CD4-positive, CD25-positive, alpha-beta regulatory T cell (primary cell): ENCODE results near the gene SSPN. TPM values are rescaled to one million over a fixed set of nuclear protein-coding genes. Genes with fewer than 3 reads are reported as not detected.

Experiments
- ATAC-seq, 2 donors: fragments of 150-1000 bp; cut with Tn5 transposase; one replicate each; pipeline ENCODE4 v1.10.0; 2021; ENCODE audit warnings: low read depth in 2 of 2, moderate number of reproducible peaks in 2 of 2, moderate library complexity in 1 of 2
- DNase-seq, 3 donors: peaks; one replicate each; pipeline versions ENCODE4 v3.0.0 to v3.0.0-alpha.2; 2012 to 2022; ENCODE audit warnings: mixed read lengths in 1 of 3
- H3K27ac ChIP-seq: one replicate; pipeline ENCODE4 v1.7.0; 2013; ENCODE audit warnings: mild to moderate bottlenecking, low read length; ENCODE audit not compliant: insufficient read depth, poor library complexity, severe bottlenecking
- H3K27me3 ChIP-seq: one replicate; pipeline ENCODE4 v1.7.0; 2013; ENCODE audit warnings: low read length; ENCODE audit not compliant: control insufficient read depth, insufficient read depth
- H3K36me3 ChIP-seq: one replicate; pipeline ENCODE4 v1.7.0; 2013; ENCODE audit warnings: mild to moderate bottlenecking, low read length, moderate library complexity; ENCODE audit not compliant: control insufficient read depth, insufficient read depth
- H3K4me1 ChIP-seq: 2 replicates; pipeline ENCODE4 v1.7.0; 2013; ENCODE audit warnings: mild to moderate bottlenecking, low read length; ENCODE audit not compliant: insufficient read depth, control insufficient read depth, poor library complexity, severe bottlenecking
- H3K4me3 ChIP-seq: one replicate; pipeline ENCODE4 v1.7.0; 2013; ENCODE audit warnings: low read depth, mild to moderate bottlenecking, low read length, moderate library complexity
- H3K9me3 ChIP-seq, 2 experiments: 1 replicate in 1 of 2; 2 replicates in 1 of 2; pipeline ENCODE4 v1.7.0; 2013; ENCODE audit warnings: low read length in 2 of 2, mild to moderate bottlenecking in 1 of 2, moderate library complexity in 1 of 2; ENCODE audit not compliant: control insufficient read depth in 2 of 2
- H3K27ac Mint-ChIP-seq, 3 donors: one replicate each; pipeline ENCODE4 v1.8.0; 2020 to 2022; ENCODE audit warnings: mild to moderate bottlenecking in 3 of 3, mixed read lengths in 3 of 3, moderate library complexity in 2 of 3
- H3K27me3 Mint-ChIP-seq: one replicate; pipeline ENCODE4 v1.8.0; 2022; ENCODE audit warnings: mild to moderate bottlenecking, mixed read lengths
- H3K36me3 Mint-ChIP-seq: one replicate; pipeline ENCODE4 v1.8.0; 2020; ENCODE audit warnings: mixed read lengths
- H3K4me1 Mint-ChIP-seq, 4 donors: one replicate each; pipeline ENCODE4 v1.8.0; 2020 to 2022; ENCODE audit warnings: mixed read lengths in 4 of 4, mild to moderate bottlenecking in 1 of 4
- H3K4me3 Mint-ChIP-seq, 4 donors: one replicate each; pipeline ENCODE4 v1.8.0; 2020 to 2022; ENCODE audit warnings: mild to moderate bottlenecking in 4 of 4, mixed read lengths in 4 of 4, moderate library complexity in 3 of 4
- H3K9me3 Mint-ChIP-seq, 7 donors: one replicate each; pipeline ENCODE4 v1.8.0; 2020 to 2022; ENCODE audit warnings: mixed read lengths in 7 of 7, mild to moderate bottlenecking in 3 of 7, moderate library complexity in 2 of 7
- polyA plus RNA-seq, 4 donors: library from polyadenylated mRNA; unstranded; fragments of 300-500 nt; fragmentation: Illumina TruSeq; gene quantifications; one replicate each; pipeline ENCODE4 v1.2.3, GENCODE V29; 2021
- total RNA-seq: library from RNA; stranded (reverse); gene quantifications from one replicate; pipeline ENCODE4 v1.2.3, GENCODE V29; 2022

The SSPN gene
- total and polyA plus RNA-seq, 5 donors from 2014 or later = not detected

GRCh38 chr12:26176725-26177124 is 18.6 kb upstream of the SSPN start:
- Histone ChIP-seq H3K9me3 (no peaks in the 10 kb centered on the region), H3K36me3 (no peaks in the 10 kb centered on the region), H3K4me3 (no peak overlapping the region), H3K4me1 (no peaks in the 10 kb centered on the region), H3K27me3 (peaks cover 14% of the 10 kb centered on the region), H3K27ac (no peak overlapping the region)
- peaks cover 30% of the 10 kb centered on the region for H3K27me3 Mint-ChIP-seq
- no peak overlapping the region for H3K4me3 Mint-ChIP-seq
- H3K4me1 Mint-ChIP-seq = no peaks in the 10 kb centered on the region
- no peak for ATAC-seq
- H3K27ac Mint-ChIP-seq = no peak overlapping the region
- no peaks in the 10 kb centered on the region for H3K36me3 Mint-ChIP-seq
- no peak for DNase-seq
- peaks cover 0 to 6% (median 0%) of the 10 kb centered on the region in 7 donors for H3K9me3 Mint-ChIP-seq

- ATAC-seq (no peak), DNase-seq (no peak)
- Histone ChIP-seq H3K27ac (no peak overlapping the region), H3K27me3 (peaks cover 14% of the 10 kb centered on the region), H3K4me1 (no peaks in the 10 kb centered on the region), H3K36me3 (no peaks in the 10 kb centered on the region), H3K4me3 (no peak overlapping the region), H3K9me3 (no peaks in the 10 kb centered on the region)
- Mint-ChIP-seq H3K4me1 (no peaks in the 10 kb centered on the region), H3K27me3 (peaks cover 31% of the 10 kb centered on the region), H3K4me3 (no peak overlapping the region), H3K9me3 (peaks cover 0 to 6% (median 0%) of the 10 kb centered on the region in 7 donors), H3K36me3 (no peaks in the 10 kb centered on the region), H3K27ac (no peak overlapping the region)
Measured at GRCh38 chr12:26177283-26177682, 18.1 kb upstream of the SSPN start.

- Histone ChIP-seq H3K36me3 (no peaks in the 10 kb centered on the region), H3K4me1 (no peaks in the 10 kb centered on the region), H3K4me3 (no peak overlapping the region), H3K9me3 (no peaks in the 10 kb centered on the region), H3K27ac (no peak overlapping the region), H3K27me3 (peaks cover 7% of the 10 kb centered on the region)
- DNase-seq = no peak
- no peaks in the 10 kb centered on the region for H3K4me1 Mint-ChIP-seq
- no peak overlapping the region for H3K4me3 Mint-ChIP-seq
- peaks cover 0 to 2% (median 0%) of the 10 kb centered on the region in 7 donors for H3K9me3 Mint-ChIP-seq
- no peak overlapping the region for H3K27ac Mint-ChIP-seq
- no peaks in the 10 kb centered on the region for H3K36me3 Mint-ChIP-seq
- peaks cover 27% of the 10 kb centered on the region for H3K27me3 Mint-ChIP-seq
- no peak for ATAC-seq
Measured at GRCh38 chr12:26179826-26180225, 15.5 kb upstream of the SSPN start.

GRCh38 chr12:26182377-26182776 is 13.0 kb upstream of the SSPN start:
- no peak for DNase-seq
- peaks cover 0 to 2% (median 0%) of the 10 kb centered on the region in 7 donors for H3K9me3 Mint-ChIP-seq
- no peaks in the 10 kb centered on the region for H3K4me1 Mint-ChIP-seq
- H3K4me3 Mint-ChIP-seq = no peak overlapping the region
- H3K36me3 Mint-ChIP-seq = no peaks in the 10 kb centered on the region
- H3K27ac ChIP-seq = no peak overlapping the region
- no peaks in the 10 kb centered on the region for H3K36me3 ChIP-seq
- peaks cover 4% of the 10 kb centered on the region for H3K27me3 ChIP-seq
- H3K4me3 ChIP-seq = no peak overlapping the region
- no peak overlapping the region for H3K27ac Mint-ChIP-seq
- ATAC-seq = no peak
- H3K27me3 Mint-ChIP-seq = peaks cover 31% of the 10 kb centered on the region
- H3K9me3 ChIP-seq = no peaks in the 10 kb centered on the region
- no peaks in the 10 kb centered on the region for H3K4me1 ChIP-seq

DNA sequence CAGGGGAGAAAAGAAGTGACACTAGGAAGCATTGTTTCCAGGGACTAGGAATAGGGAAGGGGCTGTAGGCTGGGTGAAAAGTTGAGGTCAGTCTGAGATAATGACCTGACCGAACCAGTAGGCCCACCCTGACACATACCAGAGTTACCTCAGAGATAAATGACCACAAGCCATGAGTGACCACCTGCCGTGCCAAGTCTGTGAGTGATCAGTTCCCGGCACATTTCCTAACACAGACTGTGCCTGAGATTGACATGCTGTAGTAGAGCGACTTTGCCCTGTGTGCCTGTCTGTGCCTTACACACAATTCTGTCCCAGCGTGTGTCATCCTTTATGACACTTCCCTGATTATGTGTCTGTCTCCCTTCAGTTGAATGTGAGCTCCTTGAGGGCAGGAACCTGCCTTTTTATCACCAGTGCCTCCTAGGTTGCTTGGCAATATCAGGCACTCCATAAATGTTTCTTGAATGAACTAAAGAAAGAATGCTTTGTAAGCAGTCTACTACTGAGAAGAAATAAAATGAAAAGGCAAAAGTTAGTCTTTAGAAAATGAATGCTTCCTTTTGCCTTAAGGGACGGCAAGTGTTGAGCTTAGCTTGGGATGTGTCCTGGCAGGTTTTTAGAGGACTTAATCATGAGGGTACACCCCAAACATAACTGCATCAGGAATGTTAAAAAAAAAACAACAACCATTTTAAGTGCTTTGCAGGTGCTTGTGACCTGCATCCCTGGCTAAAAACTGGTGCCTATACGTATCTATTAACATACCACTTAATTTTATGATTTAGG is 9.6 kb upstream of the SSPN start:
- Mint-ChIP-seq H3K4me3 (no peak overlapping the region), H3K36me3 (no peaks in the 10 kb centered on the region), H3K27ac (no peak overlapping the region), H3K9me3 (peaks cover 0 to 3% (median 0%) of the 10 kb centered on the region in 7 donors), H3K27me3 (peaks cover 32% of the 10 kb centered on the region), H3K4me1 (no peaks in the 10 kb centered on the region)
- H3K27me3 ChIP-seq = peaks cover 5% of the 10 kb centered on the region
- H3K36me3 ChIP-seq = no peaks in the 10 kb centered on the region
- DNase-seq (no peak), ATAC-seq (no peak)
- H3K27ac ChIP-seq = no peak overlapping the region
- H3K4me3 ChIP-seq = no peak overlapping the region
- no peaks in the 10 kb centered on the region for H3K9me3 ChIP-seq
- no peaks in the 10 kb centered on the region for H3K4me1 ChIP-seq

GRCh38 chr12:26187014-26187798 is 8.2 kb upstream of the SSPN start:
- H3K27me3 ChIP-seq = peaks cover 9% of the 10 kb centered on the region
- H3K9me3 Mint-ChIP-seq = peaks cover 0 to 3% (median 0%) of the 10 kb centered on the region in 7 donors
- no peak for ATAC-seq
- no peaks in the 10 kb centered on the region for H3K4me1 Mint-ChIP-seq
- H3K4me3 Mint-ChIP-seq = no peak overlapping the region
- H3K4me3 ChIP-seq = no peak overlapping the region
- no peaks in the 10 kb centered on the region for H3K4me1 ChIP-seq
- H3K36me3 ChIP-seq = no peaks in the 10 kb centered on the region
- H3K36me3 Mint-ChIP-seq = no peaks in the 10 kb centered on the region
- H3K9me3 ChIP-seq = no peaks in the 10 kb centered on the region
- H3K27ac ChIP-seq = no peak overlapping the region
- H3K27ac Mint-ChIP-seq = no peak overlapping the region
- peaks cover 31% of the 10 kb centered on the region for H3K27me3 Mint-ChIP-seq
- no peak for DNase-seq

GRCh38 chr12:26188127-26188526 is 7.2 kb upstream of the SSPN start:
- Histone ChIP-seq H3K4me3 (no peak overlapping the region), H3K27me3 (peaks cover 9% of the 10 kb centered on the region), H3K36me3 (no peaks in the 10 kb centered on the region), H3K9me3 (no peaks in the 10 kb centered on the region), H3K4me1 (no peaks in the 10 kb centered on the region), H3K27ac (no peak overlapping the region)
- Mint-ChIP-seq H3K36me3 (no peaks in the 10 kb centered on the region), H3K27me3 (peaks cover 37% of the 10 kb centered on the region), H3K9me3 (peaks cover 0 to 3% (median 0%) of the 10 kb centered on the region in 7 donors), H3K4me3 (no peak overlapping the region), H3K4me1 (no peaks in the 10 kb centered on the region), H3K27ac (no peak overlapping the region)
- DNase-seq = no peak
- no peak for ATAC-seq
